C4-2B (cell line): ENCODE data around the gene COL23A1.
"Not testable (repeated sequence)": the region's sequence is repeated elsewhere in the genome, so short reads cannot be mapped to it uniquely, and the experiment has no call there.

Experiments used
- H3K27ac ChIP-seq: fragments of 450-650 bp; 2 replicates; pipeline ENCODE4 v1.5.1; 2017
- CTCF ChIP-seq: fragments of 450-650 bp; conservative IDR thresholded peaks from 2 replicates; pipeline ENCODE4 v1.5.1; 2017; ENCODE audit warnings: mild to moderate bottlenecking
- ZFX ChIP-seq: fragments of 450-650 bp; IDR thresholded peaks from 2 replicates; pipeline ENCODE4 v1.6.1; 2017

Gene COL23A1

GRCh38 chr5:178588769-178589168, 1.4 kb downstream of the COL23A1 start:
- TF ChIP-seq CTCF: no peak
- no peak for TF ChIP-seq ZFX
- no peak overlapping the region for H3K27ac ChIP-seq

GRCh38 chr5:178587763-178588611, 2.2 kb downstream of the COL23A1 start:
- no peak overlapping the region for H3K27ac ChIP-seq
- TF ChIP-seq ZFX: no peak
- no peak for TF ChIP-seq CTCF

GRCh38 chr5:178586396-178586795, 3.8 kb downstream of the COL23A1 start:
- TF ChIP-seq CTCF (no peak), ZFX (no peak)
- H3K27ac ChIP-seq: no peak overlapping the region

GRCh38 chr5:178585421-178585820, 4.8 kb downstream of the COL23A1 start:
- not testable (repeated sequence) for H3K27ac ChIP-seq

- no peak overlapping the region for H3K27ac ChIP-seq
- TF ChIP-seq ZFX (no peak), CTCF (no peak)
These were observed 6.9 kb downstream of the COL23A1 start for GRCh38 chr5:178583279-178583678.

- TF ChIP-seq CTCF (no peak), ZFX (no peak)
- H3K27ac ChIP-seq: no peak overlapping the region
These were observed 7.9 kb downstream of the COL23A1 start for GRCh38 chr5:178582291-178582690.

- no peak overlapping the region for H3K27ac ChIP-seq
- TF ChIP-seq ZFX (no peak), CTCF (no peak)
These were observed 8.6 kb downstream of the COL23A1 start for GRCh38 chr5:178581621-178582020.
